Endothelial cell (in vitro differentiated cells): Measurements from ENCODE around the gene NKAIN2. TPM values are rescaled to one million over a fixed set of nuclear protein-coding genes. Genes with fewer than 3 reads are reported as not detected.
"Not testable (repeated sequence)": the region's sequence is repeated elsewhere in the genome, so short reads cannot be mapped to it uniquely, and the experiment has no call there.

Experiments
- DNase-seq: peaks from one replicate; pipeline ENCODE4 v3.0.0; 2021; ENCODE audit warnings: low spot score
- H3K27ac Mint-ChIP-seq: one replicate; pipeline ENCODE4 v1.8.0; 2021; ENCODE audit warnings: mixed read lengths, inconsistent platforms; ENCODE audit not compliant: unreplicated experiment
- H3K27me3 Mint-ChIP-seq: one replicate; pipeline ENCODE4 v1.8.0; 2021; ENCODE audit warnings: mild to moderate bottlenecking, moderate library complexity, mixed read lengths, inconsistent platforms; ENCODE audit not compliant: unreplicated experiment
- H3K36me3 Mint-ChIP-seq: one replicate; pipeline ENCODE4 v1.8.0; 2021; ENCODE audit warnings: mild to moderate bottlenecking, low read depth, mixed read lengths, inconsistent platforms; ENCODE audit not compliant: unreplicated experiment
- H3K4me1 Mint-ChIP-seq: one replicate; pipeline ENCODE4 v1.8.0; 2021; ENCODE audit warnings: mild to moderate bottlenecking, mixed read lengths, inconsistent platforms; ENCODE audit not compliant: unreplicated experiment
- H3K4me3 Mint-ChIP-seq: one replicate; pipeline ENCODE4 v1.8.0; 2021; ENCODE audit warnings: mild to moderate bottlenecking, mixed read lengths, inconsistent platforms; ENCODE audit not compliant: unreplicated experiment
- H3K9me3 Mint-ChIP-seq: one replicate; pipeline ENCODE4 v1.8.0; 2021; ENCODE audit warnings: mixed read lengths, inconsistent platforms; ENCODE audit not compliant: unreplicated experiment
- total RNA-seq: library from RNA; stranded (reverse); fragmentation: NEBNext Ultra II Directional; extraction: Animal tissue kit (Norgen Biotek cat#: 25700); gene quantifications from one replicate; pipeline ENCODE4 v1.2.1, GENCODE V29; 2021; ENCODE audit not compliant: unreplicated experiment
- TF ChIP-seq, protein P1 (sequence below): fragments of 200-600 bp; sonication (generic); IDR thresholded peaks from one replicate; pipeline ENCODE4 v1.5.0; 2021; ENCODE audit warnings: antibody characterized with exemption; ENCODE audit not compliant: unreplicated experiment

The NKAIN2 gene
- total RNA-seq, 1 donor from 2014 or later: 9.5 TPM

GRCh38 chr6:124234801-124235200, 431.1 kb downstream of the NKAIN2 start:
- TF ChIP-seq, protein P1, sequence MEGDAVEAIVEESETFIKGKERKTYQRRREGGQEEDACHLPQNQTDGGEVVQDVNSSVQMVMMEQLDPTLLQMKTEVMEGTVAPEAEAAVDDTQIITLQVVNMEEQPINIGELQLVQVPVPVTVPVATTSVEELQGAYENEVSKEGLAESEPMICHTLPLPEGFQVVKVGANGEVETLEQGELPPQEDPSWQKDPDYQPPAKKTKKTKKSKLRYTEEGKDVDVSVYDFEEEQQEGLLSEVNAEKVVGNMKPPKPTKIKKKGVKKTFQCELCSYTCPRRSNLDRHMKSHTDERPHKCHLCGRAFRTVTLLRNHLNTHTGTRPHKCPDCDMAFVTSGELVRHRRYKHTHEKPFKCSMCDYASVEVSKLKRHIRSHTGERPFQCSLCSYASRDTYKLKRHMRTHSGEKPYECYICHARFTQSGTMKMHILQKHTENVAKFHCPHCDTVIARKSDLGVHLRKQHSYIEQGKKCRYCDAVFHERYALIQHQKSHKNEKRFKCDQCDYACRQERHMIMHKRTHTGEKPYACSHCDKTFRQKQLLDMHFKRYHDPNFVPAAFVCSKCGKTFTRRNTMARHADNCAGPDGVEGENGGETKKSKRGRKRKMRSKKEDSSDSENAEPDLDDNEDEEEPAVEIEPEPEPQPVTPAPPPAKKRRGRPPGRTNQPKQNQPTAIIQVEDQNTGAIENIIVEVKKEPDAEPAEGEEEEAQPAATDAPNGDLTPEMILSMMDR: no peak
- Mint-ChIP-seq H3K4me3 (no peak overlapping the region), H3K9me3 (no peaks in the 10 kb centered on the region), H3K36me3 (peaks cover 3% of the 10 kb centered on the region), H3K27me3 (peaks cover 3% of the 10 kb centered on the region), H3K4me1 (no peaks in the 10 kb centered on the region), H3K27ac (no peak overlapping the region)
- DNase-seq: no peak

- Mint-ChIP-seq H3K4me3 (no peak overlapping the region), H3K9me3 (no peaks in the 10 kb centered on the region), H3K36me3 (no peaks in the 10 kb centered on the region), H3K27ac (no peak overlapping the region), H3K4me1 (no peaks in the 10 kb centered on the region), H3K27me3 (no peaks in the 10 kb centered on the region)
- TF ChIP-seq, protein P1: no peak
- no peak for DNase-seq
These were observed 434.2 kb downstream of the NKAIN2 start for GRCh38 chr6:124237911-124238310.

GRCh38 chr6:124238408-124238807, 434.7 kb downstream of the NKAIN2 start:
- not testable (repeated sequence) for H3K4me1 Mint-ChIP-seq, H3K27ac Mint-ChIP-seq, H3K9me3 Mint-ChIP-seq, H3K27me3 Mint-ChIP-seq, H3K4me3 Mint-ChIP-seq, H3K36me3 Mint-ChIP-seq, DNase-seq

GRCh38 chr6:124254941-124255685, 451.4 kb downstream of the NKAIN2 start:
- TF ChIP-seq, protein P1: no peak
- Mint-ChIP-seq H3K4me1 (no peaks in the 10 kb centered on the region), H3K27me3 (no peaks in the 10 kb centered on the region), H3K36me3 (no peaks in the 10 kb centered on the region), H3K4me3 (no peak overlapping the region), H3K27ac (no peak overlapping the region), H3K9me3 (no peaks in the 10 kb centered on the region)
- no peak for DNase-seq

GRCh38 chr6:124260337-124260736, 456.7 kb downstream of the NKAIN2 start:
- no peaks in the 10 kb centered on the region for H3K27me3 Mint-ChIP-seq
- no peak for DNase-seq
- TF ChIP-seq, protein P1: no peak
- H3K27ac Mint-ChIP-seq: no peak overlapping the region
- H3K4me1 Mint-ChIP-seq: no peaks in the 10 kb centered on the region
- no peak overlapping the region for H3K4me3 Mint-ChIP-seq
- H3K9me3 Mint-ChIP-seq: no peaks in the 10 kb centered on the region
- H3K36me3 Mint-ChIP-seq: no peaks in the 10 kb centered on the region
